Astrocyte (in vitro differentiated cells and primary cell): Measurements from ENCODE around the gene PLBD1. TPM values are rescaled to one million over a fixed set of nuclear protein-coding genes. Genes with fewer than 3 reads are reported as not detected.

ENCODE experiments used
- DNase-seq: peaks from one replicate; pipeline ENCODE4 v3.0.0-alpha.2; 2010; ENCODE audit warnings: low read depth
- FAIRE-seq: peaks from 2 replicates; lab custom pipeline; 2011; peaks lifted over from hg19 to GRCh38; lab: Jason Lieb, UNC
- H2AFZ ChIP-seq: 2 replicates; pipeline ENCODE4 v1.6.0; 2012; ENCODE audit warnings: low read depth, low read length, inconsistent platforms
- H3K27ac ChIP-seq: 2 replicates; pipeline ENCODE4 v1.5.1; 2011; ENCODE audit warnings: low read depth, low read length, inconsistent platforms
- H3K27me3 ChIP-seq: 2 replicates; pipeline ENCODE4 v1.6.0; 2011; ENCODE audit warnings: low read length, inconsistent platforms; ENCODE audit not compliant: insufficient read depth
- H3K36me3 ChIP-seq: 2 replicates; pipeline ENCODE4 v1.5.1; 2011; ENCODE audit warnings: low read length, inconsistent platforms; ENCODE audit not compliant: insufficient read depth
- H3K4me1 ChIP-seq: 2 replicates; pipeline ENCODE4 v1.5.1; 2011; ENCODE audit warnings: low read length, inconsistent platforms; ENCODE audit not compliant: insufficient read depth
- H3K4me2 ChIP-seq: 2 replicates; pipeline ENCODE4 v1.6.0; 2012; ENCODE audit warnings: low read length, inconsistent platforms
- H3K4me3 ChIP-seq: 2 replicates; pipeline ENCODE4 v1.5.1; 2011; ENCODE audit warnings: low read depth, mild to moderate bottlenecking, low read length, inconsistent platforms; ENCODE audit not compliant: insufficient read depth
- H3K79me2 ChIP-seq: 2 replicates; pipeline ENCODE4 v1.6.0; 2012; ENCODE audit warnings: mild to moderate bottlenecking, low read length, inconsistent platforms; ENCODE audit not compliant: insufficient read depth
- H3K9ac ChIP-seq: 2 replicates; pipeline ENCODE4 v1.6.0; 2012; ENCODE audit warnings: mild to moderate bottlenecking, low read length, inconsistent platforms
- H3K9me3 ChIP-seq: 2 replicates; pipeline ENCODE4 v1.5.1; 2012; ENCODE audit warnings: low read depth, mild to moderate bottlenecking, low read length, inconsistent platforms; ENCODE audit not compliant: insufficient read depth
- H4K20me1 ChIP-seq: 2 replicates; pipeline ENCODE4 v1.6.0; 2012; ENCODE audit warnings: low read length, inconsistent platforms; ENCODE audit not compliant: insufficient read depth
- H3K27ac Mint-ChIP-seq: one replicate; pipeline ENCODE4 v1.8.0; 2021; ENCODE audit warnings: mild to moderate bottlenecking, mixed read lengths; ENCODE audit not compliant: unreplicated experiment
- H3K27me3 Mint-ChIP-seq: one replicate; pipeline ENCODE4 v1.8.0; 2021; ENCODE audit warnings: low read depth, mixed read lengths; ENCODE audit not compliant: unreplicated experiment
- H3K36me3 Mint-ChIP-seq: one replicate; pipeline ENCODE4 v1.8.0; 2021; ENCODE audit warnings: low read depth, mixed read lengths; ENCODE audit not compliant: unreplicated experiment
- H3K4me1 Mint-ChIP-seq: one replicate; pipeline ENCODE4 v1.8.0; 2021; ENCODE audit warnings: low read depth, mixed read lengths; ENCODE audit not compliant: unreplicated experiment
- H3K4me3 Mint-ChIP-seq: one replicate; pipeline ENCODE4 v1.8.0; 2021; ENCODE audit warnings: mild to moderate bottlenecking, moderate library complexity, mixed read lengths; ENCODE audit not compliant: unreplicated experiment
- H3K9me3 Mint-ChIP-seq: one replicate; pipeline ENCODE4 v1.8.0; 2021; ENCODE audit warnings: mild to moderate bottlenecking, mixed read lengths; ENCODE audit not compliant: unreplicated experiment
- EZH2 ChIP-seq: IDR thresholded peaks from 2 replicates; pipeline ENCODE4 v1.6.1; 2012; ENCODE audit warnings: mild to moderate bottlenecking, low read length, inconsistent platforms; ENCODE audit not compliant: insufficient read depth
- total RNA-seq: library from RNA; stranded (reverse); gene quantifications from 2 replicates; pipeline ENCODE4 v1.2.1, GENCODE V29; 2021
- TF ChIP-seq, protein P1 (sequence below): IDR thresholded peaks from 2 replicates; pipeline ENCODE4 v1.5.1; 2011; ENCODE audit warnings: low read depth, mild to moderate bottlenecking, inconsistent platforms, low read length, moderate library complexity; ENCODE audit not compliant: insufficient read depth

PLBD1 gene
- total RNA-seq, 1 donor from 2014 or later, result 0.57 TPM

DNA sequence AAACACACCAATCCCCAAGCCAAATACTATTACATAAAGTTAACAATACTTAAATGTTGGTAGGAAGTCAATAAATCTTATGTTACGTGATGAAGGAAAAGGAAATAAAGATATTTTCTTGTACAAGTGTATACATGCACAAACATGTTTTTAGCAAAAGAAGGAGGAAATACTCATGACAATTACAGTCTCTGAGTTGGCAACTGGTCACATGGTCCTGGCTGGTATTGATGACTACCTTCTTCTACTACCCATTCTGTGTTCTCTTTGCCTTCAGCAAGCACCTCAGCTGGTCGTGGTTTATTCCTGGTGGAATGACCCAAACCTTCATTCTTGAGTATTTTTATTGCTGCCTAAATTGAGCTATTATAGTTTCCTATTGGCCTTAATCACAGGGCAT lies 84.8 kb downstream of the PLBD1 start:
- Histone ChIP-seq H2AFZ (no peak overlapping the region), H4K20me1 (no peaks in the 10 kb centered on the region), H3K79me2 (no peaks in the 10 kb centered on the region), H3K9me3 (no peaks in the 10 kb centered on the region), H3K4me2 (no peak overlapping the region), H3K4me3 (no peak overlapping the region), H3K4me1 (no peaks in the 10 kb centered on the region), H3K27ac (no peak overlapping the region), H3K36me3 (peaks cover 49% of the 10 kb centered on the region), H3K9ac (no peak overlapping the region), H3K27me3 (no peaks in the 10 kb centered on the region)
- Mint-ChIP-seq H3K4me1 (peaks cover 4% of the 10 kb centered on the region), H3K36me3 (peaks cover 50% of the 10 kb centered on the region), H3K27me3 (no peaks in the 10 kb centered on the region), H3K4me3 (no peak overlapping the region), H3K9me3 (no peaks in the 10 kb centered on the region), H3K27ac (no peak overlapping the region)
- TF ChIP-seq EZH2, result no peak
- TF ChIP-seq, protein P1, sequence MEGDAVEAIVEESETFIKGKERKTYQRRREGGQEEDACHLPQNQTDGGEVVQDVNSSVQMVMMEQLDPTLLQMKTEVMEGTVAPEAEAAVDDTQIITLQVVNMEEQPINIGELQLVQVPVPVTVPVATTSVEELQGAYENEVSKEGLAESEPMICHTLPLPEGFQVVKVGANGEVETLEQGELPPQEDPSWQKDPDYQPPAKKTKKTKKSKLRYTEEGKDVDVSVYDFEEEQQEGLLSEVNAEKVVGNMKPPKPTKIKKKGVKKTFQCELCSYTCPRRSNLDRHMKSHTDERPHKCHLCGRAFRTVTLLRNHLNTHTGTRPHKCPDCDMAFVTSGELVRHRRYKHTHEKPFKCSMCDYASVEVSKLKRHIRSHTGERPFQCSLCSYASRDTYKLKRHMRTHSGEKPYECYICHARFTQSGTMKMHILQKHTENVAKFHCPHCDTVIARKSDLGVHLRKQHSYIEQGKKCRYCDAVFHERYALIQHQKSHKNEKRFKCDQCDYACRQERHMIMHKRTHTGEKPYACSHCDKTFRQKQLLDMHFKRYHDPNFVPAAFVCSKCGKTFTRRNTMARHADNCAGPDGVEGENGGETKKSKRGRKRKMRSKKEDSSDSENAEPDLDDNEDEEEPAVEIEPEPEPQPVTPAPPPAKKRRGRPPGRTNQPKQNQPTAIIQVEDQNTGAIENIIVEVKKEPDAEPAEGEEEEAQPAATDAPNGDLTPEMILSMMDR, result no peak
- FAIRE-seq (no peak), DNase-seq (no peak)

DNA sequence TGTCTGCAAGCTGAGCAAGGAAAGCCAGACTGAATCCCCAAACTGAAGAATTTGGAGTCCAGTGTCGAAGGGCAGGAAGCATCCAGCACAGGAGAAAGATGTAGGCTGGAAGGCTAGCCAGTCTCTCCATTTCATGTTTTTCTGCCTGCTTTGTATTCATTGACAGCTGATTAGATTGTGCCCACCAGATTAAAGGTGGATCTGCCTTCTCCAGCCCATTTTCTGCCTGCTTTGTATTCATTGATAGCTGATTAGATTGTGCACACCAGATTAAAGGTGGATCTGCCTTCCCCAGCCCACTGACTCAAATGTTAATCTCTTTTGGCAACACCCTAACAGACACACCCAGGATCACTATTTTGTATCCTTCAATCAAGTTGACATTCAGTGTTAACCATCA lies 85.3 kb downstream of the PLBD1 start:
- H3K36me3 ChIP-seq, result peaks cover 47% of the 10 kb centered on the region
- no peaks in the 10 kb centered on the region for H3K79me2 ChIP-seq
- Mint-ChIP-seq H3K27me3 (no peaks in the 10 kb centered on the region), H3K27ac (peak overlapping the region; percentile 13), H3K4me3 (no peak overlapping the region), H3K4me1 (peaks cover 4% of the 10 kb centered on the region), H3K9me3 (no peaks in the 10 kb centered on the region), H3K36me3 (peaks cover 46% of the 10 kb centered on the region)
- FAIRE-seq (no peak), DNase-seq (no peak)
- H3K4me1 ChIP-seq, result no peaks in the 10 kb centered on the region
- no peaks in the 10 kb centered on the region for H4K20me1 ChIP-seq
- no peak overlapping the region for H3K4me2 ChIP-seq
- no peaks in the 10 kb centered on the region for H3K9me3 ChIP-seq
- H3K4me3 ChIP-seq, result no peak overlapping the region
- no peak overlapping the region for H3K9ac ChIP-seq
- no peaks in the 10 kb centered on the region for H3K27me3 ChIP-seq
- no peak overlapping the region for H3K27ac ChIP-seq
- no peak for TF ChIP-seq EZH2
- TF ChIP-seq, protein P1, result no peak
- H2AFZ ChIP-seq, result no peak overlapping the region

DNA sequence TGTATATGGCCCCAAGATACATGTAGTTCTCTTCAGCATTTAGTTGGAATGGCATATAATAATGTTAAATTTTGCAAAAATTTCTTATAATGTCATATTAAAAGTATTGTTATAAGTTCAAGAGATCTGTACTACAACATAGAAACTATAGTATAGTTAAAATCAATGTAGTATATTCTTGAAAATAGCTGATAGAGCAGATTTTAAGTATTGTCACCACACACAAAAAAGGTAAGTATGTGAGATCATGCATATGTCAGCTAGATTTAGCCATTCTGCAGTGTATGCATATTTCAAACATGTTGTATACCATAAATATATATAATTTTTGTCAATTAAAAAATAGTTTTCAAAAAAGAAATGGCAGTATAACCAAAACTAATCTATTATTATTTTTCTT lies 86.5 kb downstream of the PLBD1 start:
- Histone ChIP-seq H4K20me1 (no peaks in the 10 kb centered on the region), H3K9me3 (no peaks in the 10 kb centered on the region), H2AFZ (no peak overlapping the region), H3K79me2 (no peaks in the 10 kb centered on the region), H3K4me3 (no peak overlapping the region), H3K9ac (no peak overlapping the region), H3K27ac (no peak overlapping the region), H3K4me2 (no peak overlapping the region), H3K27me3 (no peaks in the 10 kb centered on the region), H3K4me1 (no peaks in the 10 kb centered on the region), H3K36me3 (peaks cover 46% of the 10 kb centered on the region)
- Mint-ChIP-seq H3K4me1 (peaks cover 4% of the 10 kb centered on the region), H3K9me3 (no peaks in the 10 kb centered on the region), H3K27ac (no peak overlapping the region), H3K4me3 (no peak overlapping the region), H3K27me3 (no peaks in the 10 kb centered on the region), H3K36me3 (peaks cover 43% of the 10 kb centered on the region)
- TF ChIP-seq, protein P1, result no peak
- FAIRE-seq (no peak), DNase-seq (no peak)
